HepG2 (cell line): Measurements from ENCODE around the gene NPPC. TPM values are rescaled to one million over a fixed set of nuclear protein-coding genes. Genes with fewer than 3 reads are reported as not detected.

Experiments used
- GABPB1 ChIP-seq: IDR thresholded peaks from 2 replicates; pipeline ENCODE4 v1.6.1; 2016; ENCODE audit warnings: mild to moderate bottlenecking, missing genetic modification reagents, moderate library complexity, missing compliant biosample characterization
- MATR3 ChIP-seq: sonication (generic); formaldehyde crosslinking; IDR thresholded peaks from 2 replicates; pipeline ENCODE4 v1.4.0; 2020; ENCODE audit warnings: missing genetic modification reagents
- MED1 ChIP-seq: sonication (generic); formaldehyde crosslinking; IDR thresholded peaks from 2 replicates; pipeline ENCODE4 v1.4.0; 2020; ENCODE audit warnings: missing genetic modification reagents
- MTA1 ChIP-seq: sonication (generic); formaldehyde crosslinking; IDR thresholded peaks from 2 replicates; pipeline ENCODE4 v1.4.0; 2020; ENCODE audit warnings: missing genetic modification reagents, mild to moderate bottlenecking, borderline replicate concordance
- TCF12 ChIP-seq, 2 experiments: fragments of 450-650 bp in 1 of 2; sonication (generic) in 1 of 2; formaldehyde crosslinking in 1 of 2; IDR thresholded peaks; 2 replicates each; pipeline versions ENCODE4 v1.6.1 to v1.8.0; 2017 to 2022; ENCODE audit warnings: antibody characterized with exemption in 1 of 2, mild to moderate bottlenecking in 1 of 2, missing genetic modification reagents in 1 of 2, moderate library complexity in 1 of 2
- ZC3H4 ChIP-seq: sonication (generic); formaldehyde crosslinking; IDR thresholded peaks from 2 replicates; pipeline ENCODE4 v1.4.0; 2020; ENCODE audit warnings: missing genetic modification reagents, borderline replicate concordance
- ZFY ChIP-seq: sonication (generic); formaldehyde crosslinking; IDR thresholded peaks from 2 replicates; pipeline ENCODE4 v1.4.0; 2020; ENCODE audit warnings: missing genetic modification reagents
- ZNF224 ChIP-seq: sonication (generic); formaldehyde crosslinking; IDR thresholded peaks from 2 replicates; pipeline ENCODE4 v1.5.0; 2020; ENCODE audit warnings: mild to moderate bottlenecking, missing genetic modification reagents
- ZNF451 ChIP-seq: sonication (generic); formaldehyde crosslinking; IDR thresholded peaks from 2 replicates; pipeline ENCODE4 v1.5.0; 2020; ENCODE audit warnings: mild to moderate bottlenecking, missing genetic modification reagents
- ZNF484 ChIP-seq: sonication (generic); formaldehyde crosslinking; IDR thresholded peaks from 2 replicates; pipeline ENCODE4 v1.5.1; 2020; ENCODE audit warnings: mild to moderate bottlenecking, low read depth, missing genetic modification reagents, borderline replicate concordance
- ZNF543 ChIP-seq: sonication (generic); formaldehyde crosslinking; IDR thresholded peaks from 2 replicates; pipeline ENCODE4 v1.4.0; 2020; ENCODE audit warnings: mild to moderate bottlenecking, missing genetic modification reagents
- ZNF552 ChIP-seq: sonication (generic); formaldehyde crosslinking; IDR thresholded peaks from 2 replicates; pipeline ENCODE4 v1.9.0; 2022; ENCODE audit warnings: missing genetic modification reagents, mild to moderate bottlenecking, borderline replicate concordance
- ZNF556 ChIP-seq: sonication (generic); formaldehyde crosslinking; IDR thresholded peaks from 2 replicates; pipeline ENCODE4 v1.4.0; 2020; ENCODE audit warnings: mild to moderate bottlenecking, missing genetic modification reagents, borderline replicate concordance
- ZNF777 ChIP-seq: sonication (generic); formaldehyde crosslinking; IDR thresholded peaks from 2 replicates; pipeline ENCODE4 v1.4.0; 2020; ENCODE audit warnings: missing genetic modification reagents
- ZNF782 ChIP-seq: sonication (generic); formaldehyde crosslinking; IDR thresholded peaks from 2 replicates; pipeline ENCODE4 v1.4.0; 2020; ENCODE audit warnings: missing genetic modification reagents, mild to moderate bottlenecking, borderline replicate concordance
- polyA plus RNA-seq, 8 experiments: library from polyadenylated mRNA; depleted of rRNA in 3 of 8; stranded (reverse) in 7 of 8; unstranded in 1 of 8; fragments of >200 nt; fragmentation: Illumina TruSeq in 4 of 8; extraction: Trizol in 4 of 8; gene quantifications; 2 replicates each; pipeline versions ENCODE4 v1.2.1 to v1.2.3, GENCODE V29; 2011 to 2016; ENCODE audit warnings: low read depth in 4 of 8, missing spikeins in 1 of 8, mixed read lengths in 1 of 8; ENCODE audit not compliant: insufficient read depth in 1 of 8
- total RNA-seq, 5 experiments: library from RNA; depleted of rRNA; stranded (reverse); fragments of >200 nt; fragmentation: Illumina TruSeq; extraction: Trizol; gene quantifications; 2 replicates each; pipeline ENCODE4 v1.2.3, GENCODE V29; 2016; ENCODE audit warnings: low read depth in 1 of 5
- TF ChIP-seq, protein P1 (sequence below): sonication (generic); formaldehyde crosslinking; IDR thresholded peaks from 2 replicates; pipeline ENCODE4 v1.8.0; 2022; ENCODE audit warnings: mild to moderate bottlenecking, missing genetic modification reagents, moderate library complexity
- TF ChIP-seq, protein P2 (sequence below): IDR thresholded peaks from 2 replicates; pipeline ENCODE4 v1.6.1; 2016; ENCODE audit warnings: mild to moderate bottlenecking, missing biosample characterization, missing genetic modification reagents

Gene NPPC
- total and polyA plus RNA-seq, 2 of the 13 experiments (the other 11 are each of a cell fraction or from before 2014, with no cell fraction given) = 0.11 TPM; not detected in 1

DNA sequence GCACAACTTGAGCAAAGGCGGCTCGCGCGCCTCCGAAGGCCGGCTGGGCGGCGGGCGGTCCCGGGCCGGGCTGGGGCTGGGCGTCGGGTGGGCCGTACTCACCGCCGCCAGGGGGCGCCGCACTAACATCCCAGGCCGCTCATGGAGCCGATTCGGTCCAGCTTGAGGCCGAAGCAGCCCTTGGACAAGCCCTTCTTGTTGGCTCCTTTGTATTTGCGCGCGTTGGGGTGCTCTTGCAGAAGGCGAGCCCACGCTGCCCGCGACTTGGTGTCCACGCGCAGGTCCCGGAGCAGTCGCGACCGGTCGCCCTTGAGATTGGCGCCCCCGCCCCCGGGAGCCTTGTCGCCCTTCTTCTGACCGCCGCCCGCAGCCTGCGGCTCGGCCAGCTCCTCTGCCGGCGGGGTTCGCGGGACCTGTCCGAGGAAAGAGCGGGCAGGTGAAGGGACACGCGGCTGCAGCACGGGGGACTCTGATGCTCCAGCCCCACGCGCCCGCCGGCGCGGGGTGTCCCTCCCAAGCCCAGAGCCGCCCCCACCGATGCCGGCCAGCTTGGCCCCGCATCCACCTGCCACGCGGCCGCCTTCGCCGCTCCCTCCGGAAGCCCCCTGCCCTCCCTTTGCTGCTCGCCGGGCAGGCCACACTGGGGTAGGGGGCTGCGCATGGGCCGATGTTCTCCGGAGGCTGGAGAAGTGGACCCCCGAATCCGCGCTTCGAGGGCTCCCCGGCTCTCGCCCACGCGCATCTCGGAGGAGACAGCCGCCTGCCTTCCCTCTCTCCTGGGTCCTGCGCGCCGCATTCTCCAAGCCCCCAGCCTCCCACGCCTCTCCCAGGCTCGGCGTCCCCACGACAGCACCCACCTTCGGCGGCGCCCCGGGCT, 655 bp downstream of the NPPC start (continued):
- TF ChIP-seq ZNF543 (peak; percentile 44), ZC3H4 (CRISPR knock-in tag) (no peak), TCF12 (IDR thresholded peaks at IDR 0.05) (no peak), TCF12 (CRISPR knock-in tag; IDR thresholded peaks at IDR 0.05) (0 out of 2 replicates have a peak, but pooled peaks have one; percentile 50), MATR3 (CRISPR knock-in tag) (peak; percentile 42; the same call in 1 of the 2 replicates), ZNF224 (no peak), ZNF484 (CRISPR knock-in tag) (no peak), ZNF552 (CRISPR knock-in tag) (0 out of 2 replicates have a peak, but pooled peaks have one; percentile 41), MED1 (peak; percentile 46; the same call in 1 of the 2 replicates), MTA1 (CRISPR knock-in tag) (peak; percentile 44; the same call in 1 of the 2 replicates), ZNF451 (CRISPR knock-in tag) (peak; percentile 27; the same call in 1 of the 2 replicates), ZFY (CRISPR knock-in tag) (peak; percentile 55; the same call in 1 of the 2 replicates), ZNF782 (0 out of 2 replicates have a peak, but pooled peaks have one; percentile 8), ZNF556 (CRISPR knock-in tag) (0 out of 2 replicates have a peak, but pooled peaks have one; percentile 58), ZNF777 (CRISPR knock-in tag) (peak; percentile 96), GABPB1 (CRISPR knock-in tag) (peak; percentile 19; the same call in 1 of the 2 replicates)
- TF ChIP-seq, protein P1, sequence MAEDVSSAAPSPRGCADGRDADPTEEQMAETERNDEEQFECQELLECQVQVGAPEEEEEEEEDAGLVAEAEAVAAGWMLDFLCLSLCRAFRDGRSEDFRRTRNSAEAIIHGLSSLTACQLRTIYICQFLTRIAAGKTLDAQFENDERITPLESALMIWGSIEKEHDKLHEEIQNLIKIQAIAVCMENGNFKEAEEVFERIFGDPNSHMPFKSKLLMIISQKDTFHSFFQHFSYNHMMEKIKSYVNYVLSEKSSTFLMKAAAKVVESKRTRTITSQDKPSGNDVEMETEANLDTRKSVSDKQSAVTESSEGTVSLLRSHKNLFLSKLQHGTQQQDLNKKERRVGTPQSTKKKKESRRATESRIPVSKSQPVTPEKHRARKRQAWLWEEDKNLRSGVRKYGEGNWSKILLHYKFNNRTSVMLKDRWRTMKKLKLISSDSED = no peak
- TF ChIP-seq, protein P2, sequence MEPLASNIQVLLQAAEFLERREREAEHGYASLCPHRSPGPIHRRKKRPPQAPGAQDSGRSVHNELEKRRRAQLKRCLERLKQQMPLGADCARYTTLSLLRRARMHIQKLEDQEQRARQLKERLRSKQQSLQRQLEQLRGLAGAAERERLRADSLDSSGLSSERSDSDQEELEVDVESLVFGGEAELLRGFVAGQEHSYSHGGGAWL (CRISPR knock-in tag) = 0 out of 2 replicates have a peak, but pooled peaks have one; percentile 17
